ENCODE data around the gene MRTO4.

The MRTO4 gene

GRCh38 chr1:19219451-19219850 is 32.2 kb upstream of the MRTO4 start:
- TF ChIP-seq CTCF (IDR thresholded peaks at IDR 0.05), result no peak
- H3K27ac ChIP-seq, result no peak overlapping the region

- TF ChIP-seq ZFX (IDR thresholded peaks at IDR 0.05; ENCODE audit: borderline replicate concordance), result no peak
- no peak for TF ChIP-seq CTCF (IDR thresholded peaks at IDR 0.05)
- H3K27ac ChIP-seq, result no peak overlapping the region
Measured at GRCh38 chr1:19220080-19220846, 31.3 kb upstream of the MRTO4 start.

DNA sequence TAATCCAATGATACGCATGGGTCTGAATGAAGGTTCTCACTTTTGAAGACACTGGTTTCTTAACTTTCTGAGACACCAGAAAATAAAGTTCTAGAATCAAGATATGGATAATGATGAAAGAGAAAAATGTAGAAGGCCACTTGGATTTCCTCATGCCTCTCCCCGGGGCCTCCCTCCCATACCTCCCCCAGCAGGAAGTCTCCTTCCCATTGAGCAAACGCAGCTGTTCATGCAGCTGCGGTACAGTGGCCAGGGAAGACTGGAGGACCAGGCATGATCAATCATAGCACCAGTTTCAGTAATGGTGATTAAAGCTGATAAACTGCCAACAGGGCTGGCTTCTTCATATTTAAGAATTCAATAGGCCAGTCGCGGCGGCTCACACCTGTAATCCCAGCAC is 30.6 kb upstream of the MRTO4 start:
- TF ChIP-seq CTCF (IDR thresholded peaks at IDR 0.05) (no peak), ZFX (IDR thresholded peaks at IDR 0.05; ENCODE audit: borderline replicate concordance) (no peak)
- no peak overlapping the region for H3K27ac ChIP-seq

DNA sequence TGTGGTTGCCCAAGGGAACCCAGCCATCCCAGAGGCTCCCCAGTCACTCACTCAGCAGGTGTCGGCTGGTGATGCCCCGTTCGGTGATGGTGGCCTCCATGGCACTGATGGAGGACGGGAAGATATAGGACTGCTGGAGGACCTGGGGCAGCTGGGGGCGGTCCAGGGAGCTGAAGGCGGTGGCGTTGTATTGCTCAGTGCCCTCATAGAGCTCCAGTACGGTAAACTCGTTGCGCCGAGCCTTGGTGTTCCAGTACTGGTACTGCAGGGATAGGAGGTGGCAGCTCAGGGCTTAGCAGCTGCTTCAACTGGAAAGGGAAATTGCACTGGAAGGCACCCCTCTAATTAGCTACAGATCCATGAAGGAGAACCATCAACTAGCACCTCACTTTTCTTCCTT is 29.0 kb upstream of the MRTO4 start:
- H3K27ac ChIP-seq, result no peak overlapping the region
- no peak for TF ChIP-seq CTCF (IDR thresholded peaks at IDR 0.05)
- no peak for TF ChIP-seq ZFX (IDR thresholded peaks at IDR 0.05; ENCODE audit: borderline replicate concordance)

- H3K27ac ChIP-seq, result no peak overlapping the region
- TF ChIP-seq CTCF (IDR thresholded peaks at IDR 0.05), result no peak
Measured at GRCh38 chr1:19222979-19223824, 28.4 kb upstream of the MRTO4 start.

DNA sequence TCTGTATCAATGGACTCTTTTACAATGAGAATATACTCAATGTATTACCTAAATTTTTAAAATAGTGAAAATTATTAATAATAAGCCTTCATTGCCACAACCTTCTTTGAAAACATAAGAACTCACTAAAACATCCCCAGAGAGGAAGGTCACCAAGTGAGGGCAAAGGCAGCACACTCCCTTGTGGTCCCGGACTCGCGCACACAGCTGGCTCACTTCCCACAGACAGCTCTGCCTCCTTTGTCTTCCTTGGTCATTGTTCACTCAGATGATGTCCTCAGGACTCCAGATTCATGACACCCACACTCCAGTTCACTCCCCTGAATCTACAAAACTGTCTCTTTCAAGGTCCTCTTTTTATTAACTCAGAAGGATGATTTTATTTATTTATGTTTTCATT is 22.4 kb upstream of the MRTO4 start:
- no peak for TF ChIP-seq ZFX (IDR thresholded peaks at IDR 0.05; ENCODE audit: borderline replicate concordance)
- no peak for TF ChIP-seq CTCF (IDR thresholded peaks at IDR 0.05)
- H3K27ac ChIP-seq, result no peak overlapping the region

- TF ChIP-seq CTCF (IDR thresholded peaks at IDR 0.05), result no peak
- no peak for TF ChIP-seq ZFX (IDR thresholded peaks at IDR 0.05; ENCODE audit: borderline replicate concordance)
Measured at GRCh38 chr1:19229828-19230325, 21.7 kb upstream of the MRTO4 start.

DNA sequence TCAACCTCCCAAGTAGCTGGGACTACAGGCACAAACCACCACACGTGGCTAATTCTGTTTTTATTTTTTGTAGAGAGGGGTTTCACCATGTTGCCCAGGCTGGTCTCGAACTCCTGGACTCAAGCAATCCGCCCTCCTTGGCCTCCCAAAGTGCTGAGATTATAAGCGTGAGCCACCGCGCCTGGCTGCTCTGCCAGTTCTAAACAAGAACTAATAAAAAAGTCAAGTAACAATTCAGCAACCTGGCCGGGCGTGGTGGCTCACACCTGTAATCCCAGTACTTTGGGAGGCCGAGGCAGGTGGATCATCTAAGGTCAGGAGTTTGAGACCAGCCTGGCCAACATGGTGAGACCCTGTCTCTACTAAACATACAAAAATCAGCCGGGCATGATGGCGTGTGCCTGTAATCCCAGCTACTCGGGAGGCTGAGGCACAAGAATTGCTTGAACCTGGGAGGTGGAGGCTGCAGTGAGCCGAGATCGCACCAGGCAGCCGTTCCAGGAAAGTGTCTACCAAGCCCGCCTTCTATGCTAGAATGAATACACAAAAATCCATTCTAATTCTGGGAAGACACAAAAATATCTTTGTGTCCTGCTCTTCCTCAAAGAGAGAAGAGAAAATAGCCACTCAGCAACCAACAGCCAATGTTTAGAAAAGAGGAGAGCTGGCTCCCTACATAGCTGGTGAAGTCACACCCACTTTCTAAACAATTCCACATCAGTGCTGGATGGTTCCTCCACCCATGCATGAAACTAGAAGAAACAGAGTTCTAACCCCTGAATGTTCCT is 19.7 kb upstream of the MRTO4 start:
- H3K27ac ChIP-seq, result peak overlapping the region; percentile 55

More at GRCh38 chr1:19229828-19230325, 21.7 kb upstream of the MRTO4 start:
- no peak overlapping the region for H3K27ac ChIP-seq

Measured in 22Rv1 (cell line).